HFFc6 (cell line): ENCODE measurements around the gene PLAAT3. TPM values are rescaled to one million over a fixed set of nuclear protein-coding genes. Genes with fewer than 3 reads are reported as not detected.
"Not testable (repeated sequence)": the region's sequence is repeated elsewhere in the genome, so short reads cannot be mapped to it uniquely, and the experiment has no call there.

Source experiments
- DNase-seq: peaks from one replicate; pipeline ENCODE4 v3.0.0-alpha.2; 2018
- H3K27ac Mint-ChIP-seq: 2 replicates; pipeline ENCODE4 v1.8.0; 2020; ENCODE audit warnings: mild to moderate bottlenecking, mixed read lengths
- H3K27me3 Mint-ChIP-seq: 2 replicates; pipeline ENCODE4 v1.8.0; 2021; ENCODE audit warnings: mild to moderate bottlenecking, moderate library complexity, mixed read lengths; ENCODE audit not compliant: insufficient read depth
- H3K36me3 Mint-ChIP-seq: 2 replicates; pipeline ENCODE4 v1.8.0; 2021; ENCODE audit warnings: low read depth, mixed read lengths
- H3K4me1 Mint-ChIP-seq: 2 replicates; pipeline ENCODE4 v1.8.0; 2020; ENCODE audit warnings: low read depth, mixed read lengths
- H3K4me3 Mint-ChIP-seq: 2 replicates; pipeline ENCODE4 v1.8.0; 2020; ENCODE audit warnings: mild to moderate bottlenecking, moderate library complexity, mixed read lengths
- H3K9me3 Mint-ChIP-seq: 2 replicates; pipeline ENCODE4 v1.8.0; 2020; ENCODE audit warnings: mild to moderate bottlenecking, mixed read lengths
- CTCF ChIP-seq: fragments of 200-600 bp; sonication (generic); IDR thresholded peaks from 2 replicates; pipeline ENCODE4 v1.5.0; 2021; ENCODE audit warnings: antibody characterized with exemption, mild to moderate bottlenecking
- total RNA-seq, 6 experiments: library from RNA; stranded (reverse); fragmentation: NEBNext Ultra II Directional; extraction: Animal tissue kit (Norgen Biotek cat#: 25700); gene quantifications; 2 replicates in 1 of 6; 3 replicates in 5 of 6; pipeline ENCODE4 v1.2.3, GENCODE V29; 2021

PLAAT3 gene
- total RNA-seq, 6 experiments from 2014 or later = 8.0 to 11.2 (median 8.6) TPM

- Mint-ChIP-seq H3K27me3 (no peaks in the 10 kb centered on the region; the same call in 1 of the 2 replicates), H3K9me3 (no peaks in the 10 kb centered on the region), H3K27ac (peak overlapping the region; percentile 30; the same call in 1 of the 2 replicates), H3K4me3 (no peak overlapping the region), H3K4me1 (peaks cover 53% of the 10 kb centered on the region), H3K36me3 (no peaks in the 10 kb centered on the region)
- no peak for DNase-seq
- no peak for TF ChIP-seq CTCF
Measured at GRCh38 chr11:63609536-63609935, 4.7 kb downstream of the PLAAT3 start.

DNA sequence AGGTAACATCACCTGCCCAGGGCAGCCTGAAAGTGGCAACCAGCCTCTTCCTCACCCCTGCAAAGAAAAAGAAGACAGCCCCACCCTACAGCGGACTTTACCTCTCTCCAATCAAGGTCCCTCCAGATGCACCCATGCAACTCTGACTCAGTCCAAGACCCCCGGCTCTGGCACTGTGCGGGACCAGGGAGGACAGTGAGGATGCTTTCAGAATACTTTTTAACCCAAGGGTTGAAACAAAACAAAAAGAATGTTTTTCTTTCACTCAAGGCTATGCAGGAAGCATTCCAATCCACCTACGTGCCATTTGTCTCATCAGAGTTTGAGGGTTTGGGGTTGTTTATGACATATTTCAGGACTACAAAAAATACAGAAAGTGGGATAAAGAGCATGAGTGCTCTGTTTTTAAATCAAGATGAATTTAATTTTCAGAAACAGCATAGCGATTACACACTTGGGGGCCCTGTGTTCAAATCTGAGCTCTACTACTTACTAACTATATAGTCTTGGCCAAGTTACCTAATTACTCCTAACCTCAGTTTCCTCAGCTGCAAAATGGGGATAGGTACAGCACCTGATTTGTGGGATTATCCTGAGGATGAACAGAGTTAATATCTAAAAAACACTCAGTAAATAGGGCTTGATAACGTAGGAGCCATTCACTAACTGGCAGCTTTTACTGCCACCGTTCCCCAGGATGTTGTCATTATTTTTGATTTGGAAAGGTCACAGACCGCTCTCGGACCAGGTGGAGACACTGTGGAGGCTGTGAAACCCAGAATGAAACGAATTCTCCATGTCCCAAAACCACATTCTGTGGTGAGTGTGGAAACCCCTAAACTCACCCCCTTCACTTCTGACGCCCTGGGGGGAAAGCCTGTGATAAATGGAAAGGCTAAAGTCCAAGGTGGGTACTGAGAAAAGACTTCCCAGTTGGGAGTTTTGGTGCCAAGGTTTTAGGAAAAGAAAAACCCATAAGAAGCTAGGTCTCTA is 5.6 kb downstream of the PLAAT3 start:
- H3K4me1 Mint-ChIP-seq = peaks cover 53% of the 10 kb centered on the region
- DNase-seq = peak; percentile 35
- TF ChIP-seq CTCF = no peak
- H3K9me3 Mint-ChIP-seq = no peaks in the 10 kb centered on the region
- H3K4me3 Mint-ChIP-seq = peak overlapping the region; percentile 56; the same call in 1 of the 2 replicates
- no peaks in the 10 kb centered on the region; the same call in 1 of the 2 replicates for H3K27me3 Mint-ChIP-seq
- no peaks in the 10 kb centered on the region for H3K36me3 Mint-ChIP-seq
- H3K27ac Mint-ChIP-seq = peak overlapping the region; percentile 62

DNA sequence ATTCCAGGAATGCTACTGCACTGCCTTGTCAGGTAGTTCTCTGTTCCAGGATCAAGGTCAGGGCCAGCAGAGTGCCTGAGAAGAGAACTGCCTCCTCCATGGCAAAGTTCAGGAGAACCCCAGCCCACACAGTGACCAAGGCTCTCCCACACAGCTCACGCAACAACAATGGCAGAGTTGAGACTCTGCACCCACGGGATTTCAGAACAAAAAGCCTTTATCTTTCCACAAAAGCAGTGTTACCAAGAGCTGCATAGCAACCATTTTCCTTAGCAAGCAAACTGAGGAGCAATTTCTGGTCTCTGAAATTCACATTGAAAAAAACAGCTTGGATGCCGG is 11.1 kb downstream of the PLAAT3 start:
- Mint-ChIP-seq H3K27me3 (0 out of 2 replicates have a peak, but pooled peaks cover 2% of the 10 kb centered on the region), H3K27ac (peak overlapping the region; percentile 5; the same call in 1 of the 2 replicates), H3K9me3 (no peaks in the 10 kb centered on the region), H3K4me3 (no peak overlapping the region), H3K4me1 (peaks cover 38% of the 10 kb centered on the region), H3K36me3 (no peaks in the 10 kb centered on the region)
- TF ChIP-seq CTCF = no peak
- no peak for DNase-seq

GRCh38 chr11:63602290-63603179 is 11.7 kb downstream of the PLAAT3 start:
- H3K4me3 Mint-ChIP-seq = peak overlapping the region; percentile 2; the same call in 1 of the 2 replicates
- peak; percentile 48 for DNase-seq
- not testable (repeated sequence) for H3K9me3 Mint-ChIP-seq, H3K36me3 Mint-ChIP-seq, H3K27me3 Mint-ChIP-seq
- H3K4me1 Mint-ChIP-seq = peaks cover 34% of the 10 kb centered on the region
- peak overlapping the region; percentile 7; the same call in 1 of the 2 replicates for H3K27ac Mint-ChIP-seq

- no peaks in the 10 kb centered on the region for H3K9me3 Mint-ChIP-seq
- H3K36me3 Mint-ChIP-seq = no peaks in the 10 kb centered on the region
- TF ChIP-seq CTCF = no peak
- H3K4me3 Mint-ChIP-seq = peak overlapping the region; percentile 48
- H3K27me3 Mint-ChIP-seq = peaks cover 3% of the 10 kb centered on the region; the same call in 1 of the 2 replicates
- H3K27ac Mint-ChIP-seq = peak overlapping the region; percentile 74
- peaks cover 39% of the 10 kb centered on the region for H3K4me1 Mint-ChIP-seq
- peak; percentile 91 for DNase-seq
Measured at GRCh38 chr11:63599211-63600122, 14.8 kb downstream of the PLAAT3 start.
